ENCODE measurements around the gene UCK1. TPM values are rescaled to one million over a fixed set of nuclear protein-coding genes. Genes with fewer than 3 reads are reported as not detected.

The UCK1 gene
- total and polyA plus RNA-seq, 2 of the 8 experiments (the other 6 are each of a cell fraction or from before 2014, with no cell fraction given) = 35.1 to 42.0 TPM

GRCh38 chr9:131537946-131538345 is 6.9 kb upstream of the UCK1 start (continued):
- TF ChIP-seq, protein P1, sequence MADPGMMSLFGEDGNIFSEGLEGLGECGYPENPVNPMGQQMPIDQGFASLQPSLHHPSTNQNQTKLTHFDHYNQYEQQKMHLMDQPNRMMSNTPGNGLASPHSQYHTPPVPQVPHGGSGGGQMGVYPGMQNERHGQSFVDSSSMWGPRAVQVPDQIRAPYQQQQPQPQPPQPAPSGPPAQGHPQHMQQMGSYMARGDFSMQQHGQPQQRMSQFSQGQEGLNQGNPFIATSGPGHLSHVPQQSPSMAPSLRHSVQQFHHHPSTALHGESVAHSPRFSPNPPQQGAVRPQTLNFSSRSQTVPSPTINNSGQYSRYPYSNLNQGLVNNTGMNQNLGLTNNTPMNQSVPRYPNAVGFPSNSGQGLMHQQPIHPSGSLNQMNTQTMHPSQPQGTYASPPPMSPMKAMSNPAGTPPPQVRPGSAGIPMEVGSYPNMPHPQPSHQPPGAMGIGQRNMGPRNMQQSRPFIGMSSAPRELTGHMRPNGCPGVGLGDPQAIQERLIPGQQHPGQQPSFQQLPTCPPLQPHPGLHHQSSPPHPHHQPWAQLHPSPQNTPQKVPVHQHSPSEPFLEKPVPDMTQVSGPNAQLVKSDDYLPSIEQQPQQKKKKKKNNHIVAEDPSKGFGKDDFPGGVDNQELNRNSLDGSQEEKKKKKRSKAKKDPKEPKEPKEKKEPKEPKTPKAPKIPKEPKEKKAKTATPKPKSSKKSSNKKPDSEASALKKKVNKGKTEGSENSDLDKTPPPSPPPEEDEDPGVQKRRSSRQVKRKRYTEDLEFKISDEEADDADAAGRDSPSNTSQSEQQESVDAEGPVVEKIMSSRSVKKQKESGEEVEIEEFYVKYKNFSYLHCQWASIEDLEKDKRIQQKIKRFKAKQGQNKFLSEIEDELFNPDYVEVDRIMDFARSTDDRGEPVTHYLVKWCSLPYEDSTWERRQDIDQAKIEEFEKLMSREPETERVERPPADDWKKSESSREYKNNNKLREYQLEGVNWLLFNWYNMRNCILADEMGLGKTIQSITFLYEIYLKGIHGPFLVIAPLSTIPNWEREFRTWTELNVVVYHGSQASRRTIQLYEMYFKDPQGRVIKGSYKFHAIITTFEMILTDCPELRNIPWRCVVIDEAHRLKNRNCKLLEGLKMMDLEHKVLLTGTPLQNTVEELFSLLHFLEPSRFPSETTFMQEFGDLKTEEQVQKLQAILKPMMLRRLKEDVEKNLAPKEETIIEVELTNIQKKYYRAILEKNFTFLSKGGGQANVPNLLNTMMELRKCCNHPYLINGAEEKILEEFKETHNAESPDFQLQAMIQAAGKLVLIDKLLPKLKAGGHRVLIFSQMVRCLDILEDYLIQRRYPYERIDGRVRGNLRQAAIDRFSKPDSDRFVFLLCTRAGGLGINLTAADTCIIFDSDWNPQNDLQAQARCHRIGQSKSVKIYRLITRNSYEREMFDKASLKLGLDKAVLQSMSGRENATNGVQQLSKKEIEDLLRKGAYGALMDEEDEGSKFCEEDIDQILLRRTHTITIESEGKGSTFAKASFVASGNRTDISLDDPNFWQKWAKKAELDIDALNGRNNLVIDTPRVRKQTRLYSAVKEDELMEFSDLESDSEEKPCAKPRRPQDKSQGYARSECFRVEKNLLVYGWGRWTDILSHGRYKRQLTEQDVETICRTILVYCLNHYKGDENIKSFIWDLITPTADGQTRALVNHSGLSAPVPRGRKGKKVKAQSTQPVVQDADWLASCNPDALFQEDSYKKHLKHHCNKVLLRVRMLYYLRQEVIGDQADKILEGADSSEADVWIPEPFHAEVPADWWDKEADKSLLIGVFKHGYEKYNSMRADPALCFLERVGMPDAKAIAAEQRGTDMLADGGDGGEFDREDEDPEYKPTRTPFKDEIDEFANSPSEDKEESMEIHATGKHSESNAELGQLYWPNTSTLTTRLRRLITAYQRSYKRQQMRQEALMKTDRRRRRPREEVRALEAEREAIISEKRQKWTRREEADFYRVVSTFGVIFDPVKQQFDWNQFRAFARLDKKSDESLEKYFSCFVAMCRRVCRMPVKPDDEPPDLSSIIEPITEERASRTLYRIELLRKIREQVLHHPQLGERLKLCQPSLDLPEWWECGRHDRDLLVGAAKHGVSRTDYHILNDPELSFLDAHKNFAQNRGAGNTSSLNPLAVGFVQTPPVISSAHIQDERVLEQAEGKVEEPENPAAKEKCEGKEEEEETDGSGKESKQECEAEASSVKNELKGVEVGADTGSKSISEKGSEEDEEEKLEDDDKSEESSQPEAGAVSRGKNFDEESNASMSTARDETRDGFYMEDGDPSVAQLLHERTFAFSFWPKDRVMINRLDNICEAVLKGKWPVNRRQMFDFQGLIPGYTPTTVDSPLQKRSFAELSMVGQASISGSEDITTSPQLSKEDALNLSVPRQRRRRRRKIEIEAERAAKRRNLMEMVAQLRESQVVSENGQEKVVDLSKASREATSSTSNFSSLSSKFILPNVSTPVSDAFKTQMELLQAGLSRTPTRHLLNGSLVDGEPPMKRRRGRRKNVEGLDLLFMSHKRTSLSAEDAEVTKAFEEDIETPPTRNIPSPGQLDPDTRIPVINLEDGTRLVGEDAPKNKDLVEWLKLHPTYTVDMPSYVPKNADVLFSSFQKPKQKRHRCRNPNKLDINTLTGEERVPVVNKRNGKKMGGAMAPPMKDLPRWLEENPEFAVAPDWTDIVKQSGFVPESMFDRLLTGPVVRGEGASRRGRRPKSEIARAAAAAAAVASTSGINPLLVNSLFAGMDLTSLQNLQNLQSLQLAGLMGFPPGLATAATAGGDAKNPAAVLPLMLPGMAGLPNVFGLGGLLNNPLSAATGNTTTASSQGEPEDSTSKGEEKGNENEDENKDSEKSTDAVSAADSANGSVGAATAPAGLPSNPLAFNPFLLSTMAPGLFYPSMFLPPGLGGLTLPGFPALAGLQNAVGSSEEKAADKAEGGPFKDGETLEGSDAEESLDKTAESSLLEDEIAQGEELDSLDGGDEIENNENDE (IDR thresholded peaks at IDR 0.05; ENCODE audit: insufficient replicate concordance, low read length) = no peak
- TF ChIP-seq CTCF (IDR thresholded peaks at IDR 0.05; ENCODE audit: control extremely low read depth in 1 of 3, insufficient read depth in 1 of 3, low read depth in 1 of 3, low read length in 3 of 3) (no peak), KDM4A (IDR thresholded peaks at IDR 0.05; ENCODE audit: low read depth, low read length, severe bottlenecking) (no peak), HDAC6 (IDR thresholded peaks at IDR 0.05; ENCODE audit: low read depth, low read length) (no peak), JUND (IDR thresholded peaks at IDR 0.05; ENCODE audit: low read length) (no peak), ZNF274 (IDR thresholded peaks at IDR 0.05; ENCODE audit: borderline replicate concordance, extremely low read depth, low read length) (no peak), SP2 (IDR thresholded peaks at IDR 0.05; ENCODE audit: low read length) (no peak)
- TF ChIP-seq, protein P2, sequence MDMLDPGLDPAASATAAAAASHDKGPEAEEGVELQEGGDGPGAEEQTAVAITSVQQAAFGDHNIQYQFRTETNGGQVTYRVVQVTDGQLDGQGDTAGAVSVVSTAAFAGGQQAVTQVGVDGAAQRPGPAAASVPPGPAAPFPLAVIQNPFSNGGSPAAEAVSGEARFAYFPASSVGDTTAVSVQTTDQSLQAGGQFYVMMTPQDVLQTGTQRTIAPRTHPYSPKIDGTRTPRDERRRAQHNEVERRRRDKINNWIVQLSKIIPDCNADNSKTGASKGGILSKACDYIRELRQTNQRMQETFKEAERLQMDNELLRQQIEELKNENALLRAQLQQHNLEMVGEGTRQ (IDR thresholded peaks at IDR 0.05; ENCODE audit: low read length) = no peak

Data from H1 (cell line).